RWPE2 (cell line): ENCODE data around the gene FGG.

ENCODE experiments used
- ATAC-seq: fragments of 200-7000 bp; cut with Tn5 transposase; 3 replicates; pipeline ENCODE4 v1.9.1; 2021; ENCODE audit warnings: low read depth
- DNase-seq: peaks from one replicate; pipeline ENCODE4 v3.0.0-alpha.2; 2020; ENCODE audit warnings: low spot score
- H3K27ac ChIP-seq: fragments of 450-650 bp; 2 replicates; pipeline ENCODE4 v1.5.1; 2017; ENCODE audit warnings: mild to moderate bottlenecking; ENCODE audit not compliant: poor library complexity, severe bottlenecking
- H3K27me3 ChIP-seq: fragments of 250-450 bp; sonication (Bioruptor Pico); 2 replicates; pipeline ENCODE4 v1.5.1; 2021; ENCODE audit warnings: mild to moderate bottlenecking, moderate library complexity; ENCODE audit not compliant: insufficient read depth, poor library complexity, severe bottlenecking
- H3K36me3 ChIP-seq: fragments of 250-450 bp; sonication (Bioruptor Pico); 2 replicates; pipeline ENCODE4 v1.5.1; 2020; ENCODE audit warnings: low read depth, mild to moderate bottlenecking, moderate library complexity
- H3K4me1 ChIP-seq: fragments of 250-450 bp; sonication (Bioruptor Pico); 2 replicates; pipeline ENCODE4 v1.5.1; 2021; ENCODE audit warnings: mild to moderate bottlenecking, moderate library complexity; ENCODE audit not compliant: insufficient read depth, poor library complexity, severe bottlenecking
- H3K4me3 ChIP-seq: fragments of 250-450 bp; sonication (Bioruptor Pico); 2 replicates; pipeline ENCODE4 v1.5.1; 2021; ENCODE audit warnings: mild to moderate bottlenecking, moderate library complexity; ENCODE audit not compliant: severe bottlenecking
- H3K9me3 ChIP-seq: fragments of 250-450 bp; sonication (Bioruptor Pico); 2 replicates; pipeline ENCODE4 v1.5.1; 2021; ENCODE audit warnings: mild to moderate bottlenecking, moderate library complexity; ENCODE audit not compliant: severe bottlenecking
- CTCF ChIP-seq: fragments of 450-650 bp; IDR thresholded peaks from one replicate; pipeline ENCODE4 v1.5.1; 2017; ENCODE audit warnings: mild to moderate bottlenecking, moderate library complexity; ENCODE audit not compliant: poor library complexity, severe bottlenecking

FGG gene

GRCh38 chr4:154573190-154573870, 39.1 kb downstream of the FGG start:
- H3K9me3 ChIP-seq = no peaks in the 10 kb centered on the region
- ATAC-seq = no peak
- H3K27ac ChIP-seq = no peak overlapping the region
- no peak for DNase-seq
- H3K4me1 ChIP-seq = peaks cover 15% of the 10 kb centered on the region
- H3K4me3 ChIP-seq = no peak overlapping the region
- no peaks in the 10 kb centered on the region for H3K36me3 ChIP-seq
- TF ChIP-seq CTCF = no peak
- H3K27me3 ChIP-seq = no peaks in the 10 kb centered on the region

- no peaks in the 10 kb centered on the region for H3K36me3 ChIP-seq
- H3K27me3 ChIP-seq = no peaks in the 10 kb centered on the region
- H3K27ac ChIP-seq = no peak overlapping the region
- peaks cover 12% of the 10 kb centered on the region for H3K4me1 ChIP-seq
- ATAC-seq = no peak
- DNase-seq = no peak
- H3K4me3 ChIP-seq = no peak overlapping the region
- TF ChIP-seq CTCF = no peak
- H3K9me3 ChIP-seq = no peaks in the 10 kb centered on the region
Observed at GRCh38 chr4:154569584-154569983, 42.9 kb downstream of the FGG start.

- ATAC-seq = peak; percentile 82
- TF ChIP-seq CTCF = no peak
- no peak overlapping the region for H3K4me3 ChIP-seq
- no peak overlapping the region for H3K27ac ChIP-seq
- no peak for DNase-seq
- H3K9me3 ChIP-seq = no peaks in the 10 kb centered on the region
- no peaks in the 10 kb centered on the region for H3K36me3 ChIP-seq
- H3K27me3 ChIP-seq = no peaks in the 10 kb centered on the region
- peaks cover 18% of the 10 kb centered on the region for H3K4me1 ChIP-seq
Observed at GRCh38 chr4:154569028-154569427, 43.4 kb downstream of the FGG start.

- TF ChIP-seq CTCF = no peak
- no peak overlapping the region for H3K27ac ChIP-seq
- H3K4me3 ChIP-seq = no peak overlapping the region
- H3K4me1 ChIP-seq = peaks cover 30% of the 10 kb centered on the region
- no peaks in the 10 kb centered on the region for H3K9me3 ChIP-seq
- no peak for DNase-seq
- H3K36me3 ChIP-seq = no peaks in the 10 kb centered on the region
- peak; percentile 62 for ATAC-seq
- H3K27me3 ChIP-seq = no peaks in the 10 kb centered on the region
Observed at GRCh38 chr4:154566639-154567204, 45.7 kb downstream of the FGG start.

DNA sequence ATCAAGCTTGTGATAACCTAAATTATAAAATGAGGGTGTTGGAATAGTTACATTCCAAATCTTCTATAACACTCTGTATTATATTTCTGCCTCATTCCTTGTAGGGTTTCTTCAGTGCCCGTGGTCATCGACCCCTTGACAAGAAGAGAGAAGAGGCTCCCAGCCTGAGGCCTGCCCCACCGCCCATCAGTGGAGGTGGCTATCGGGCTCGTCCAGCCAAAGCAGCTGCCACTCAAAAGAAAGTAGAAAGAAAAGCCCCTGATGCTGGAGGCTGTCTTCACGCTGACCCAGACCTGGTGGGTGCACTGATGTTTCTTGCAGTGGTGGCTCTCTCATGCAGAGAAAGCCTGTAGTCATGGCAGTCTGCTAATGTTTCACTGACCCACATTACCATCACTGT, 46.8 kb downstream of the FGG start:
- no peak for DNase-seq
- Histone ChIP-seq H3K4me1 (peaks cover 39% of the 10 kb centered on the region), H3K27me3 (no peaks in the 10 kb centered on the region), H3K4me3 (no peak overlapping the region), H3K9me3 (no peaks in the 10 kb centered on the region), H3K36me3 (no peaks in the 10 kb centered on the region), H3K27ac (no peak overlapping the region)
- no peak for ATAC-seq
- TF ChIP-seq CTCF = no peak
